Stimulated activated memory B cell treated with anti-CD40 and anti-IgM and Interleukin-4, amounts not matched to agents 10 μg/mL and 1 μg/mL and 100 μg/mL, for 72 hours (primary cell): ENCODE measurements around the gene RAB1B.

Experiments used
- ATAC-seq: fragments of 150-1000 bp; cut with Tn5 transposase; 2 replicates; pipeline ENCODE4 v1.10.0; 2021
- H3K27ac Mint-ChIP-seq: one replicate; pipeline ENCODE4 v1.8.0; 2022; ENCODE audit warnings: mild to moderate bottlenecking, mixed read lengths
- H3K27me3 Mint-ChIP-seq: one replicate; pipeline ENCODE4 v1.8.0; 2022; ENCODE audit warnings: mixed read lengths
- H3K36me3 Mint-ChIP-seq: one replicate; pipeline ENCODE4 v1.8.0; 2022; ENCODE audit warnings: mixed read lengths
- H3K4me1 Mint-ChIP-seq: one replicate; pipeline ENCODE4 v1.8.0; 2022; ENCODE audit warnings: mixed read lengths
- H3K4me3 Mint-ChIP-seq: one replicate; pipeline ENCODE4 v1.8.0; 2022; ENCODE audit warnings: mild to moderate bottlenecking, moderate library complexity, mixed read lengths
- H3K9me3 Mint-ChIP-seq: one replicate; pipeline ENCODE4 v1.8.0; 2022; ENCODE audit warnings: mixed read lengths

RAB1B gene

GRCh38 chr11:66322732-66323427 lies 54.4 kb downstream of the RAB1B start:
- H3K9me3 Mint-ChIP-seq: no peaks in the 10 kb centered on the region
- H3K27ac Mint-ChIP-seq: no peak overlapping the region
- H3K4me1 Mint-ChIP-seq: peaks cover 31% of the 10 kb centered on the region
- no peaks in the 10 kb centered on the region for H3K27me3 Mint-ChIP-seq
- H3K4me3 Mint-ChIP-seq: no peak overlapping the region
- no peaks in the 10 kb centered on the region for H3K36me3 Mint-ChIP-seq
- no peak for ATAC-seq

GRCh38 chr11:66323684-66324083 lies 55.2 kb downstream of the RAB1B start:
- Mint-ChIP-seq H3K4me1 (peaks cover 31% of the 10 kb centered on the region), H3K27ac (no peak overlapping the region), H3K27me3 (no peaks in the 10 kb centered on the region), H3K9me3 (no peaks in the 10 kb centered on the region), H3K4me3 (no peak overlapping the region), H3K36me3 (no peaks in the 10 kb centered on the region)
- ATAC-seq: no peak

GRCh38 chr11:66324664-66325063 lies 56.2 kb downstream of the RAB1B start:
- H3K36me3 Mint-ChIP-seq: no peaks in the 10 kb centered on the region
- no peak overlapping the region for H3K27ac Mint-ChIP-seq
- peaks cover 25% of the 10 kb centered on the region for H3K4me1 Mint-ChIP-seq
- no peaks in the 10 kb centered on the region for H3K9me3 Mint-ChIP-seq
- H3K27me3 Mint-ChIP-seq: no peaks in the 10 kb centered on the region
- ATAC-seq: no peak
- H3K4me3 Mint-ChIP-seq: no peak overlapping the region

GRCh38 chr11:66325263-66325671 lies 56.8 kb downstream of the RAB1B start:
- Mint-ChIP-seq H3K27ac (no peak overlapping the region), H3K36me3 (no peaks in the 10 kb centered on the region), H3K27me3 (no peaks in the 10 kb centered on the region), H3K4me1 (peaks cover 25% of the 10 kb centered on the region), H3K4me3 (no peak overlapping the region), H3K9me3 (no peaks in the 10 kb centered on the region)
- ATAC-seq: no peak

- Mint-ChIP-seq H3K4me3 (no peak overlapping the region), H3K36me3 (no peaks in the 10 kb centered on the region), H3K4me1 (peaks cover 25% of the 10 kb centered on the region), H3K27me3 (no peaks in the 10 kb centered on the region), H3K27ac (peak overlapping the region; percentile 31), H3K9me3 (no peaks in the 10 kb centered on the region)
- ATAC-seq: no peak
Observed at GRCh38 chr11:66326261-66327111, 58.0 kb downstream of the RAB1B start.
